Left ventricle myocardium inferior (tissue), 1 donor: ENCODE data around the gene PRR5. TPM values are rescaled to one million over a fixed set of nuclear protein-coding genes. Genes with fewer than 3 reads are reported as not detected.

ENCODE experiments used
- DNase-seq: peaks from one replicate; pipeline ENCODE4 v3.0.0-alpha.2; 2020
- H3K27ac ChIP-seq: fragments of 200-600 bp; replicated peaks from 2 replicates; pipeline ENCODE4 v1.8.0; 2021
- H3K27me3 ChIP-seq: fragments of 200-600 bp; 2 replicates; pipeline ENCODE4 v1.8.0; 2021; ENCODE audit warnings: low read depth
- H3K36me3 ChIP-seq: fragments of 200-600 bp; 2 replicates; pipeline ENCODE4 v1.8.0; 2021
- H3K4me1 ChIP-seq: fragments of 200-600 bp; 2 replicates; pipeline ENCODE4 v1.8.0; 2021
- H3K4me3 ChIP-seq: fragments of 200-600 bp; 2 replicates; pipeline ENCODE4 v1.8.0; 2021; ENCODE audit warnings: mild to moderate bottlenecking, moderate library complexity
- H3K9me3 ChIP-seq: fragments of 200-600 bp; replicated peaks from 2 replicates; pipeline ENCODE4 v1.8.0; 2021
- CTCF ChIP-seq: fragments of 200-600 bp; IDR thresholded peaks from 2 replicates; pipeline ENCODE4 v1.8.0; 2021; ENCODE audit warnings: antibody characterized with exemption, mild to moderate bottlenecking, borderline replicate concordance
- intact Hi-C: fragments of 100-400 bp; cut with micrococcal nuclease; formaldehyde crosslinking; loops from one replicate; pipeline ENCODE4 v1.11.0; 2022
- total RNA-seq: library from RNA; stranded (reverse); fragmentation: NEBNext Ultra II Directional; extraction: Animal tissue kit (Norgen Biotek cat#: 25700); gene quantifications from one replicate; pipeline ENCODE4 v1.2.1, GENCODE V29; 2021
- donor health status: DM: no; HTN: yes; CAD: no; lungs with severe emphysema.

The PRR5 gene
- total RNA-seq, 1 donor from 2014 or later = 2.9 TPM

GRCh38 chr22:44684506-44685383 lies 17.3 kb upstream of the PRR5 start:
- no peaks in the 10 kb centered on the region for H3K36me3 ChIP-seq
- no peak overlapping the region for H3K27ac ChIP-seq
- peak; percentile 91 for TF ChIP-seq CTCF

GRCh38 chr22:44685384-44686056 lies 16.5 kb upstream of the PRR5 start:
- no peaks in the 10 kb centered on the region for H3K36me3 ChIP-seq
- peaks cover 4% of the 10 kb centered on the region for H3K27me3 ChIP-seq
- no peak for DNase-seq
- TF ChIP-seq CTCF = no peak
- no peak overlapping the region for H3K27ac ChIP-seq
- H3K4me3 ChIP-seq = no peak overlapping the region
- H3K9me3 ChIP-seq = no peaks in the 10 kb centered on the region
- peaks cover 13% of the 10 kb centered on the region for H3K4me1 ChIP-seq
- intact Hi-C loops = no loop called here

More at GRCh38 chr22:44684506-44685383, 17.3 kb upstream of the PRR5 start:
- Histone ChIP-seq H3K27me3 (peaks cover 4% of the 10 kb centered on the region), H3K9me3 (no peaks in the 10 kb centered on the region), H3K4me3 (no peak overlapping the region), H3K4me1 (peaks cover 13% of the 10 kb centered on the region)
- DNase-seq = peak; percentile 70
- intact Hi-C loops = no loop called here

GRCh38 chr22:44686873-44687600 lies 15.0 kb upstream of the PRR5 start:
- intact Hi-C loops = no loop called here
- no peak for DNase-seq
- Histone ChIP-seq H3K27me3 (peaks cover 2% of the 10 kb centered on the region), H3K9me3 (no peaks in the 10 kb centered on the region), H3K36me3 (no peaks in the 10 kb centered on the region), H3K4me1 (peaks cover 13% of the 10 kb centered on the region), H3K27ac (no peak overlapping the region), H3K4me3 (no peak overlapping the region)
- TF ChIP-seq CTCF = no peak

- no peaks in the 10 kb centered on the region for H3K9me3 ChIP-seq
- DNase-seq = no peak
- H3K27ac ChIP-seq = no peak overlapping the region
- H3K4me3 ChIP-seq = no peak overlapping the region
- peaks cover 12% of the 10 kb centered on the region for H3K4me1 ChIP-seq
- TF ChIP-seq CTCF = no peak
- H3K36me3 ChIP-seq = no peaks in the 10 kb centered on the region
- intact Hi-C loops = no loop called here
- no peaks in the 10 kb centered on the region for H3K27me3 ChIP-seq
These were observed 12.8 kb upstream of the PRR5 start for GRCh38 chr22:44689173-44689572.

DNA sequence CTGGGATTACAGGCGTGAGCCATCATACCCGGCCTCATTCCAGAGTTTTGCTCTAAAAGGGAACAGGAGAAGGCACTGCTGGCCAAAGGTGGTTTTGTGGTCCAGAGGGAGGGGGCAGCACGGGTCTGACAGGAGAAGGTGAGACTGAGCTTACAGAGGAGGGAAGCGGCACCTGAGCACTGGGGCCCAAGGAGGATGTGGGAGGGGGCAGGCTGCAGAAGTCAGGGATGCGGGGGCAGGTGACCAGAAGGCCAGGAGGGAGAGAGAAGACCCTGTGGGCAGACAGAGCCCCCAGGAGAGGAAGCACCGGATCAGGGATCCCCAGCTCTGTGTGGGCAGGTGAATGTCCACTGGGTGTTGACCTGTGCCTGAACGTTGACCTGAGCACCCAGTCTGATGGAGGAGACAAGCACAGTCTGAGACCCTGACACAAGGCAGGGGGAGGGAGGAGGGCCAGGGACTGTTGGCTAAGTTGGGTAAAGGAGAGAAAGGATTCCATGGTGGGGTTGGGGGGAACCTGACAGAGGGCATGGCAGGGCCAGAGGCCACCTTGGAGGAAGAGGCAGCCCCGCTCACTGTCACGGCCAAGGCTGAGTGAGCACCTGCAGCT lies 12.0 kb upstream of the PRR5 start:
- intact Hi-C loops = no loop called here
- H3K9me3 ChIP-seq = no peaks in the 10 kb centered on the region

More for the DNA sequence above, 12.0 kb upstream of the PRR5 start:
- DNase-seq = no peak
- TF ChIP-seq CTCF = no peak
- no peak overlapping the region for H3K4me3 ChIP-seq
- no peaks in the 10 kb centered on the region for H3K36me3 ChIP-seq
- peaks cover 3% of the 10 kb centered on the region for H3K4me1 ChIP-seq
- H3K27ac ChIP-seq = no peak overlapping the region
- no peaks in the 10 kb centered on the region for H3K27me3 ChIP-seq
